Endothelial cell of umbilical vein (primary cell): ENCODE data around the gene AARS2. TPM values are rescaled to one million over a fixed set of nuclear protein-coding genes. Genes with fewer than 3 reads are reported as not detected.
A peak's percentile ranks its signal among the peaks of the same experiment; 100 is the strongest.

ENCODE experiments used
- BruUV-seq: library from RNA; stranded (reverse); fragments of 400-500 nt; replicated peaks from 2 replicates; lab custom pipeline; 2021; lab: Mats Ljungman, UMichigan
- CTCF ChIA-PET: fragments of 300-600, 350-600 bp; sonication (Branson Sonifier 250); formaldehyde crosslinking; loops from one replicate; lab custom pipeline; 2021; ENCODE audit warnings: antibody characterized with exemption, inconsistent platforms; lab: Charles Lee
- POLR2A ChIA-PET: fragments of 300-600, 350-600 bp; sonication (Branson Sonifier 250); formaldehyde crosslinking; loops from one replicate; lab custom pipeline; 2021; ENCODE audit warnings: antibody characterized with exemption, inconsistent platforms; lab: Charles Lee
- DNase-seq: peaks from one replicate; pipeline ENCODE4 v3.0.0-alpha.2; 2011; ENCODE audit warnings: low read depth, low spot score
- FAIRE-seq: peaks from 2 replicates; lab custom pipeline; 2011; peaks lifted over from hg19 to GRCh38; lab: Jason Lieb, UNC
- H2AFZ ChIP-seq: 2 replicates; pipeline ENCODE4 v1.6.0; 2012; ENCODE audit warnings: low read depth, low read length, control low read depth, inconsistent platforms
- H3K27ac ChIP-seq: 2 replicates; pipeline ENCODE4 v1.5.1; 2011; ENCODE audit warnings: low read depth, mild to moderate bottlenecking, control low read depth, low read length, moderate library complexity; ENCODE audit not compliant: insufficient read depth
- H3K27me3 ChIP-seq, 2 experiments: 2 replicates each; pipeline versions ENCODE4 v1.6.0 to v1.6.1; 2011; ENCODE audit warnings: low read length in 2 of 2, mixed read lengths in 1 of 2; ENCODE audit not compliant: control insufficient read depth in 2 of 2, insufficient read depth in 2 of 2
- H3K36me3 ChIP-seq, 2 experiments: 2 replicates in 1 of 2; 3 replicates in 1 of 2; pipeline ENCODE4 v1.5.1; 2011; ENCODE audit warnings: low read length in 2 of 2, mild to moderate bottlenecking in 1 of 2, moderate library complexity in 1 of 2; ENCODE audit not compliant: control insufficient read depth in 2 of 2, insufficient read depth in 2 of 2; ENCODE audit errors: extremely low read depth in 1 of 2
- H3K4me1 ChIP-seq: 3 replicates; pipeline ENCODE4 v1.5.1; 2011; ENCODE audit warnings: mild to moderate bottlenecking, low read length; ENCODE audit not compliant: control insufficient read depth, insufficient read depth; ENCODE audit errors: extremely low read depth
- H3K4me2 ChIP-seq: 2 replicates; pipeline ENCODE4 v1.6.1; 2011; ENCODE audit warnings: low read length, control low read depth, mixed read lengths; ENCODE audit not compliant: insufficient read depth
- H3K4me3 ChIP-seq, 3 experiments: fragments of 200-600 bp in 1 of 3; sonication (generic), shearing (Covaris generic) in 1 of 3; replicated peaks in 1 of 3; 2 replicates each; pipeline ENCODE4 v1.5.1; 2011 to 2016; ENCODE audit warnings: control low read depth in 3 of 3, low read length in 3 of 3, mild to moderate bottlenecking in 2 of 3, inconsistent platforms in 1 of 3, low read depth in 1 of 3, moderate library complexity in 1 of 3; ENCODE audit not compliant: insufficient read depth in 1 of 3
- H3K79me2 ChIP-seq: 2 replicates; pipeline ENCODE4 v1.6.0; 2012; ENCODE audit warnings: low read length, inconsistent platforms; ENCODE audit not compliant: control insufficient read depth, insufficient read depth
- H3K9ac ChIP-seq: replicated peaks from 2 replicates; pipeline ENCODE3; 2011; ENCODE audit warnings: low read length, control low read depth; ENCODE audit not compliant: insufficient read depth; ENCODE audit errors: extremely low read depth
- H3K9me1 ChIP-seq: replicated peaks from 3 replicates; pipeline ENCODE4 v1.6.0; 2011; ENCODE audit warnings: mild to moderate bottlenecking, low read length; ENCODE audit not compliant: control insufficient read depth, insufficient read depth; ENCODE audit errors: extremely low read depth
- H3K9me3 ChIP-seq: replicated peaks from 2 replicates; pipeline ENCODE4 v1.5.1; 2012; ENCODE audit warnings: low read length, inconsistent platforms; ENCODE audit not compliant: control insufficient read depth, insufficient read depth
- H4K20me1 ChIP-seq: replicated peaks from 2 replicates; pipeline ENCODE3; 2011; ENCODE audit warnings: mild to moderate bottlenecking, low read length; ENCODE audit not compliant: control insufficient read depth, insufficient read depth; ENCODE audit errors: extremely low read depth
- MYC ChIP-seq: IDR thresholded peaks from one replicate; pipeline ENCODE4 v1.6.1; 2011; ENCODE audit warnings: mild to moderate bottlenecking, low read depth, low read length
- POLR2A ChIP-seq: IDR thresholded peaks from 2 replicates; pipeline ENCODE4 v1.6.1; 2012; ENCODE audit warnings: low read depth, mild to moderate bottlenecking, control low read depth, low read length
- dilution Hi-C: fragments of 300-500 bp; cut with MboI; formaldehyde crosslinking; loops from one replicate; pipeline ENCODE4 v1.15.0; 2019; ENCODE audit warnings: low sequenced_read_pairs; ENCODE audit not compliant: extremely low pct_ligation_motif_present
- intact Hi-C: fragments of 100-400 bp; cut with micrococcal nuclease; formaldehyde crosslinking; loops from one replicate; pipeline ENCODE4 v1.10.0; 2022
- polyA plus RNA-seq, 4 experiments: library from polyadenylated mRNA; depleted of rRNA in 3 of 4; stranded (reverse) in 3 of 4; unstranded in 1 of 4; fragments of >200 nt; gene quantifications; 2 replicates each; pipeline versions ENCODE4 v1.2.1 to v1.2.3, GENCODE V29; 2011 to 2012; ENCODE audit warnings: missing spikeins in 1 of 4
- total RNA-seq: library from RNA; stranded (reverse); gene quantifications from 2 replicates; pipeline ENCODE4 v1.2.3, GENCODE V29; 2021
- TF ChIP-seq, protein P1 (sequence below), 2 donors: IDR thresholded peaks; 1 replicate in 1 of 2; 2 replicates in 1 of 2; pipeline ENCODE4 v1.5.1; 2011; ENCODE audit warnings: low read length in 2 of 2, mild to moderate bottlenecking in 2 of 2, moderate library complexity in 2 of 2, control low read depth in 1 of 2, inconsistent platforms in 1 of 2, low read depth in 1 of 2; ENCODE audit not compliant: insufficient read depth in 1 of 2; ENCODE audit errors: extremely low read depth in 1 of 2

AARS2 gene
- total and polyA plus RNA-seq, 2 donors (not counting 3 experiments of a cell fraction or from before 2014, with no cell fraction given) = 8.3 to 17.9 TPM

DNA sequence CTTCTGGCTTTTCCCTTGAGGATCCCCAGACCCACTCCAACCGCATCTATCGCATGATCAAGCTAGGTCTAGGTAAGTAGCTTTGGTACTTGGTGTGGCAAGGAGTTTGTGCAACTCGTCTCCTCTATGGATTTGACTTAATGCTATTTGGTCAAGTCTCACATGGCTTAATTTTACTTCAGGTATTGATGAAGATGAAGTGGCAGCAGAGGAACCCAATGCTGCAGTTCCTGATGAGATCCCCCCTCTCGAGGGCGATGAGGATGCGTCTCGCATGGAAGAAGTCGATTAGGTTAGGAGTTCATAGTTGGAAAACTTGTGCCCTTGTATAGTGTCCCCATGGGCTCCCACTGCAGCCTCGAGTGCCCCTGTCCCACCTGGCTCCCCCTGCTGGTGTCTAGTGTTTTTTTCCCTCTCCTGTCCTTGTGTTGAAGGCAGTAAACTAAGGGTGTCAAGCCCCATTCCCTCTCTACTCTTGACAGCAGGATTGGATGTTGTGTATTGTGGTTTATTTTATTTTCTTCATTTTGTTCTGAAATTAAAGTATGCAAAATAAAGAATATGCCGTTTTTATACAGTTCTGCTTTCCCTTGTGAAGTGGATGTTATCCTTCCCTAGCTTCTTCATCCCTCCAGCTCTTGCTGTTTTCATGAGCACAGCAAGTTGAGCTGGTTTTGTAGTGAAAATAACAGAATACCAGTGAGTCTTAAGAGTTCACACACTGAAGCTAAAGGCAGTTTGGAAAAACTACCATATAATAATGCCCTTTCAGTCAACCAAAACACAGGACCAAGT is 59.6 kb downstream of the AARS2 start:
- BruUV-seq = TSS peak; percentile 11
- TF ChIP-seq MYC (no peak), POLR2A (peak; percentile 28)
- TF ChIP-seq, protein P1, sequence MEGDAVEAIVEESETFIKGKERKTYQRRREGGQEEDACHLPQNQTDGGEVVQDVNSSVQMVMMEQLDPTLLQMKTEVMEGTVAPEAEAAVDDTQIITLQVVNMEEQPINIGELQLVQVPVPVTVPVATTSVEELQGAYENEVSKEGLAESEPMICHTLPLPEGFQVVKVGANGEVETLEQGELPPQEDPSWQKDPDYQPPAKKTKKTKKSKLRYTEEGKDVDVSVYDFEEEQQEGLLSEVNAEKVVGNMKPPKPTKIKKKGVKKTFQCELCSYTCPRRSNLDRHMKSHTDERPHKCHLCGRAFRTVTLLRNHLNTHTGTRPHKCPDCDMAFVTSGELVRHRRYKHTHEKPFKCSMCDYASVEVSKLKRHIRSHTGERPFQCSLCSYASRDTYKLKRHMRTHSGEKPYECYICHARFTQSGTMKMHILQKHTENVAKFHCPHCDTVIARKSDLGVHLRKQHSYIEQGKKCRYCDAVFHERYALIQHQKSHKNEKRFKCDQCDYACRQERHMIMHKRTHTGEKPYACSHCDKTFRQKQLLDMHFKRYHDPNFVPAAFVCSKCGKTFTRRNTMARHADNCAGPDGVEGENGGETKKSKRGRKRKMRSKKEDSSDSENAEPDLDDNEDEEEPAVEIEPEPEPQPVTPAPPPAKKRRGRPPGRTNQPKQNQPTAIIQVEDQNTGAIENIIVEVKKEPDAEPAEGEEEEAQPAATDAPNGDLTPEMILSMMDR (IDR thresholded peaks at IDR 0.05; ENCODE audit: extremely low read depth in 1 of 2, insufficient read depth in 1 of 2, low read depth in 1 of 2, low read length in 2 of 2) = peak; percentile 42 to 57
- Histone ChIP-seq H3K27me3 (no peaks in the 10 kb centered on the region), H3K9me1 (no peaks in the 10 kb centered on the region), H2AFZ (no peak overlapping the region), H3K27ac (no peak overlapping the region), H3K4me2 (no peak overlapping the region), H3K4me3 (no peak overlapping the region), H3K36me3 (peaks cover 45 to 53% of the 10 kb centered on the region in 2 experiments), H3K79me2 (peaks cover 60% of the 10 kb centered on the region), H3K4me1 (peaks cover 35% of the 10 kb centered on the region), H4K20me1 (peaks cover 6% of the 10 kb centered on the region), H3K9me3 (no peaks in the 10 kb centered on the region), H3K9ac (no peak overlapping the region)
- ChIA-PET POLR2A (interaction anchor here (1.2 kb wide), 1 partner anchor 19 kb away, joined by 3 read pairs; no protein-coding TSS in a partner anchor), CTCF (interaction anchor here (1.6 to 1.8 kb wide), 2 partner anchors 52 to 81 kb away, joined by 4 read pairs; no protein-coding TSS in a partner anchor)
- dilution Hi-C loops (no loop called here), intact Hi-C loops (loop anchor here (1.0 kb wide), 1 partner anchor 81 kb away; no protein-coding TSS in a partner anchor)
- FAIRE-seq (no peak), DNase-seq (peak; percentile 40)
